GM19395 (cell line): ENCODE results near the gene RPAP2.
"Not testable (repeated sequence)": the region's sequence is repeated elsewhere in the genome, so short reads cannot be mapped to it uniquely, and the experiment has no call there.

ENCODE experiments used
- ATAC-seq: cut with Tn5 transposase; IDR thresholded peaks from one replicate; pipeline ENCODE4 v1.9.1; 2021; ENCODE audit warnings: mild to moderate bottlenecking, moderate library complexity; ENCODE audit not compliant: unreplicated experiment

Gene RPAP2

GRCh38 chr1:92374223-92374622, 75.4 kb downstream of the RPAP2 start:
- ATAC-seq, result no peak

- no peak for ATAC-seq
These were observed 77.5 kb downstream of the RPAP2 start for GRCh38 chr1:92376345-92376744.

GRCh38 chr1:92377991-92378390, 79.1 kb downstream of the RPAP2 start:
- ATAC-seq, result not testable (repeated sequence)

- no peak for ATAC-seq
These were observed 82.0 kb downstream of the RPAP2 start for GRCh38 chr1:92380867-92381266.

- not testable (repeated sequence) for ATAC-seq
These were observed 95.1 kb downstream of the RPAP2 start for GRCh38 chr1:92393966-92394365.

- no peak for ATAC-seq
These were observed 99.7 kb downstream of the RPAP2 start for GRCh38 chr1:92398519-92398918.

- peak; percentile 82 for ATAC-seq
These were observed 100.2 kb downstream of the RPAP2 start for GRCh38 chr1:92399076-92399475.

- no peak for ATAC-seq
These were observed 105.8 kb downstream of the RPAP2 start for GRCh38 chr1:92404661-92405060.

GRCh38 chr1:92408825-92409224, 110.0 kb downstream of the RPAP2 start:
- no peak for ATAC-seq

GRCh38 chr1:92409946-92410549, 111.2 kb downstream of the RPAP2 start:
- no peak for ATAC-seq

GRCh38 chr1:92410706-92411105, 111.8 kb downstream of the RPAP2 start:
- ATAC-seq, result no peak

- no peak for ATAC-seq
These were observed 112.7 kb downstream of the RPAP2 start for GRCh38 chr1:92411511-92411910.

- ATAC-seq, result no peak
These were observed 120.8 kb downstream of the RPAP2 start for GRCh38 chr1:92419642-92420041.

GRCh38 chr1:92424381-92424780, 125.5 kb downstream of the RPAP2 start:
- no peak for ATAC-seq

GRCh38 chr1:92425617-92426016, 126.8 kb downstream of the RPAP2 start:
- no peak for ATAC-seq

- ATAC-seq, result no peak
These were observed 131.2 kb downstream of the RPAP2 start for GRCh38 chr1:92430030-92430429.

- not testable (repeated sequence) for ATAC-seq
These were observed 135.7 kb downstream of the RPAP2 start for GRCh38 chr1:92434572-92434971.

GRCh38 chr1:92439291-92439690, 140.4 kb downstream of the RPAP2 start:
- ATAC-seq, result no peak

- ATAC-seq, result no peak
These were observed 142.4 kb downstream of the RPAP2 start for GRCh38 chr1:92441316-92441696.

- no peak for ATAC-seq
These were observed 143.0 kb downstream of the RPAP2 start for GRCh38 chr1:92441697-92442342.

GRCh38 chr1:92442351-92442750, 143.5 kb downstream of the RPAP2 start:
- ATAC-seq, result no peak

GRCh38 chr1:92443893-92444292, 145.0 kb downstream of the RPAP2 start:
- no peak for ATAC-seq

- no peak for ATAC-seq
These were observed 145.5 kb downstream of the RPAP2 start for GRCh38 chr1:92444351-92444750.
